HCT116 (cell line): ENCODE measurements around the gene LIG4. TPM values are rescaled to one million over a fixed set of nuclear protein-coding genes. Genes with fewer than 3 reads are reported as not detected.

ENCODE experiments used
- ATAC-seq: fragments of 200-7000 bp; cut with Tn5 transposase; 2 replicates; pipeline ENCODE4 v1.9.1; 2020; ENCODE audit warnings: mild to moderate bottlenecking, moderate library complexity
- BruUV-seq: library from RNA; stranded (reverse); fragments of 400-500 nt; replicated peaks from 2 replicates; lab custom pipeline; 2021; lab: Mats Ljungman, UMichigan
- CTCF ChIA-PET: fragments of 300-600 bp; sonication (Branson Sonifier 250); formaldehyde crosslinking; loops from one replicate; lab custom pipeline; 2021; ENCODE audit warnings: antibody characterized with exemption; lab: Charles Lee
- POLR2A ChIA-PET: fragments of 300-600, 350-600 bp; sonication (Branson Sonifier 250); formaldehyde crosslinking; loops from one replicate; lab custom pipeline; 2021; ENCODE audit warnings: antibody characterized with exemption; lab: Charles Lee
- RAD21 ChIA-PET, 2 experiments: fragments of 300-600 bp; sonication (Branson Sonifier 250); formaldehyde crosslinking; loops; one replicate each; lab custom pipeline; 2023; ENCODE audit warnings: low total read pairs in 2 of 2; ENCODE audit not compliant: uncharacterized antibody in 2 of 2, unreplicated experiment in 2 of 2, low non-redundant PET in 1 of 2; lab: Charles Lee
- DNase-seq: peaks from one replicate; pipeline ENCODE4 v3.0.0-alpha.2; 2010; ENCODE audit warnings: low read depth, low spot score
- H2AFZ ChIP-seq: fragments of 200-600 bp; shearing (Covaris generic), sonication (generic); 2 replicates; pipeline ENCODE4 v1.6.1; 2017; ENCODE audit warnings: low read depth, mixed run types, mixed read lengths, antibody characterized with exemption, low read length; ENCODE audit not compliant: poor library complexity, severe bottlenecking
- H3K27ac ChIP-seq: 2 replicates; pipeline ENCODE4 v1.5.1; 2012; ENCODE audit warnings: low read depth, low read length
- H3K27me3 ChIP-seq: fragments of 200-600 bp; sonication (generic); 2 replicates; pipeline ENCODE4 v1.6.1; 2016; ENCODE audit warnings: mixed run types, low read length, mixed read lengths; ENCODE audit not compliant: insufficient read depth
- H3K36me3 ChIP-seq, 2 experiments: fragments of 200-500 bp in 1 of 2; fragments of 200-600 bp in 1 of 2; sonication (Bioruptor generic) in 1 of 2; sonication (generic) in 1 of 2; 2 replicates each; pipeline versions ENCODE4 v1.5.1 to v1.6.1; 2014 to 2016; ENCODE audit warnings: low read length in 2 of 2, inconsistent platforms in 1 of 2, mixed read lengths in 1 of 2, mixed run types in 1 of 2; ENCODE audit not compliant: insufficient read depth in 2 of 2, control insufficient read depth in 1 of 2
- H3K4me1 ChIP-seq, 2 experiments: fragments of 200-600 bp in 1 of 2; sonication (generic) in 1 of 2; 2 replicates each; pipeline versions ENCODE4 v1.5.1 to v1.6.1; 2012 to 2017; ENCODE audit warnings: low read length in 2 of 2, inconsistent platforms in 1 of 2, mild to moderate bottlenecking in 1 of 2, mixed read lengths in 1 of 2, mixed run types in 1 of 2, moderate library complexity in 1 of 2; ENCODE audit not compliant: insufficient read depth in 2 of 2, control insufficient read depth in 1 of 2
- H3K4me2 ChIP-seq: fragments of 200-600 bp; sonication (generic); 2 replicates; pipeline ENCODE4 v1.6.1; 2017; ENCODE audit warnings: mixed run types, low read length, mixed read lengths
- H3K4me3 ChIP-seq, 2 experiments: fragments of 200-600 bp in 1 of 2; sonication (generic) in 1 of 2; replicated peaks in 1 of 2; 2 replicates each; pipeline ENCODE4 v1.5.1; 2011 to 2016; ENCODE audit warnings: low read length in 2 of 2, control low read depth in 1 of 2, low read depth in 1 of 2, mild to moderate bottlenecking in 1 of 2, mixed read lengths in 1 of 2, mixed run types in 1 of 2
- H3K79me2 ChIP-seq: fragments of 200-600 bp; sonication (generic); 2 replicates; pipeline ENCODE4 v1.6.1; 2017; ENCODE audit warnings: mild to moderate bottlenecking, mixed run types, low read length, moderate library complexity, mixed read lengths; ENCODE audit not compliant: insufficient read depth
- H3K9ac ChIP-seq: fragments of 200-600 bp; sonication (generic); 2 replicates; pipeline ENCODE4 v1.6.1; 2016; ENCODE audit warnings: low read length, mixed read lengths
- H3K9me2 ChIP-seq: fragments of 200-600 bp; sonication (generic), shearing (Covaris generic); 2 replicates; pipeline ENCODE4 v1.6.1; 2017; ENCODE audit warnings: mixed run types, mild to moderate bottlenecking, moderate library complexity; ENCODE audit not compliant: insufficient read depth
- H3K9me3 ChIP-seq, 2 experiments: fragments of 200-500 bp in 1 of 2; fragments of 200-600 bp in 1 of 2; sonication (Bioruptor generic) in 1 of 2; sonication (generic) in 1 of 2; 2 replicates each; pipeline ENCODE4 v1.6.1; 2014 to 2017; ENCODE audit warnings: low read length in 2 of 2, mixed read lengths in 2 of 2, inconsistent platforms in 1 of 2, low read depth in 1 of 2, mild to moderate bottlenecking in 1 of 2, mixed run types in 1 of 2, moderate library complexity in 1 of 2; ENCODE audit not compliant: control insufficient read depth in 1 of 2, insufficient read depth in 1 of 2
- H4K20me1 ChIP-seq: fragments of 200-600 bp; sonication (generic), shearing (Covaris generic); 2 replicates; pipeline ENCODE4 v1.6.1; 2017; ENCODE audit warnings: mixed run types, mild to moderate bottlenecking, moderate library complexity; ENCODE audit not compliant: insufficient read depth
- CBX3 ChIP-seq: IDR thresholded peaks from 2 replicates; pipeline ENCODE4 v1.6.1; 2012; ENCODE audit warnings: low read depth
- CEBPB ChIP-seq: IDR thresholded peaks from 2 replicates; pipeline ENCODE4 v1.6.1; 2012; ENCODE audit warnings: low read depth
- FOSL1 ChIP-seq: IDR thresholded peaks from 2 replicates; pipeline ENCODE4 v1.6.1; 2012; ENCODE audit warnings: low read depth
- JUND ChIP-seq: IDR thresholded peaks from 2 replicates; pipeline ENCODE4 v1.6.1; 2012
- POLR2AphosphoS5 ChIP-seq: IDR thresholded peaks from 2 replicates; pipeline ENCODE4 v1.6.1; 2011; ENCODE audit warnings: mild to moderate bottlenecking, low read depth, low read length, moderate library complexity
- SRF ChIP-seq: IDR thresholded peaks from 2 replicates; pipeline ENCODE4 v1.6.1; 2012; ENCODE audit warnings: low read depth
- TCF7L2 ChIP-seq: IDR thresholded peaks from 2 replicates; pipeline ENCODE4 v1.7.0; 2011; ENCODE audit warnings: borderline replicate concordance, inconsistent platforms; ENCODE audit not compliant: insufficient read depth, insufficient read length; ENCODE audit errors: extremely low read depth
- intact Hi-C: fragments of 100-400 bp; cut with micrococcal nuclease; formaldehyde crosslinking; loops from 2 replicates; pipeline ENCODE4 v1.10.0; 2022
- total RNA-seq: library from RNA; stranded (reverse); gene quantifications from one replicate; pipeline ENCODE4 v1.2.1, GENCODE V29; 2021; ENCODE audit not compliant: unreplicated experiment
- TF ChIP-seq, protein P1 (sequence below): IDR thresholded peaks from 2 replicates; pipeline ENCODE4 v1.6.1; 2012
- TF ChIP-seq, protein P2 (sequence below): IDR thresholded peaks from 2 replicates; pipeline ENCODE4 v1.6.1; 2012; ENCODE audit warnings: low read depth

Gene LIG4
- total RNA-seq, 1 experiment from 2014 or later = 7.4 TPM

- TF ChIP-seq, protein P1, sequence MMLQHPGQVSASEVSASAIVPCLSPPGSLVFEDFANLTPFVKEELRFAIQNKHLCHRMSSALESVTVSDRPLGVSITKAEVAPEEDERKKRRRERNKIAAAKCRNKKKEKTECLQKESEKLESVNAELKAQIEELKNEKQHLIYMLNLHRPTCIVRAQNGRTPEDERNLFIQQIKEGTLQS = no peak
- TF ChIP-seq TCF7L2 = peak; percentile 40
- TF ChIP-seq CBX3 = no peak
- no peak for TF ChIP-seq FOSL1
- TF ChIP-seq, all 23 proteins: peak for 7
Observed at GRCh38 chr13:108215436-108215835, at the start of gene LIG4 (continued).

- no peaks in the 10 kb centered on the region for H3K36me3 ChIP-seq
- RAD21 ChIA-PET = no interaction called here
- BruUV-seq = no TSS peak
- no peaks in the 10 kb centered on the region for H3K9me2 ChIP-seq
- H2AFZ ChIP-seq = no peak overlapping the region
- H3K79me2 ChIP-seq = no peaks in the 10 kb centered on the region
- no peak overlapping the region for H3K9ac ChIP-seq
- intact Hi-C loops = no loop called here
- POLR2A ChIA-PET = no interaction called here
- H3K27me3 ChIP-seq = no peaks in the 10 kb centered on the region
- DNase-seq = no peak
- ATAC-seq = no peak
- CTCF ChIA-PET = no interaction called here
- no peak overlapping the region for H3K4me2 ChIP-seq
- TF ChIP-seq CEBPB (no peak), CBX3 (no peak), POLR2AphosphoS5 (no peak), SRF (no peak), JUND (no peak), FOSL1 (no peak)
- TF ChIP-seq, protein P2, sequence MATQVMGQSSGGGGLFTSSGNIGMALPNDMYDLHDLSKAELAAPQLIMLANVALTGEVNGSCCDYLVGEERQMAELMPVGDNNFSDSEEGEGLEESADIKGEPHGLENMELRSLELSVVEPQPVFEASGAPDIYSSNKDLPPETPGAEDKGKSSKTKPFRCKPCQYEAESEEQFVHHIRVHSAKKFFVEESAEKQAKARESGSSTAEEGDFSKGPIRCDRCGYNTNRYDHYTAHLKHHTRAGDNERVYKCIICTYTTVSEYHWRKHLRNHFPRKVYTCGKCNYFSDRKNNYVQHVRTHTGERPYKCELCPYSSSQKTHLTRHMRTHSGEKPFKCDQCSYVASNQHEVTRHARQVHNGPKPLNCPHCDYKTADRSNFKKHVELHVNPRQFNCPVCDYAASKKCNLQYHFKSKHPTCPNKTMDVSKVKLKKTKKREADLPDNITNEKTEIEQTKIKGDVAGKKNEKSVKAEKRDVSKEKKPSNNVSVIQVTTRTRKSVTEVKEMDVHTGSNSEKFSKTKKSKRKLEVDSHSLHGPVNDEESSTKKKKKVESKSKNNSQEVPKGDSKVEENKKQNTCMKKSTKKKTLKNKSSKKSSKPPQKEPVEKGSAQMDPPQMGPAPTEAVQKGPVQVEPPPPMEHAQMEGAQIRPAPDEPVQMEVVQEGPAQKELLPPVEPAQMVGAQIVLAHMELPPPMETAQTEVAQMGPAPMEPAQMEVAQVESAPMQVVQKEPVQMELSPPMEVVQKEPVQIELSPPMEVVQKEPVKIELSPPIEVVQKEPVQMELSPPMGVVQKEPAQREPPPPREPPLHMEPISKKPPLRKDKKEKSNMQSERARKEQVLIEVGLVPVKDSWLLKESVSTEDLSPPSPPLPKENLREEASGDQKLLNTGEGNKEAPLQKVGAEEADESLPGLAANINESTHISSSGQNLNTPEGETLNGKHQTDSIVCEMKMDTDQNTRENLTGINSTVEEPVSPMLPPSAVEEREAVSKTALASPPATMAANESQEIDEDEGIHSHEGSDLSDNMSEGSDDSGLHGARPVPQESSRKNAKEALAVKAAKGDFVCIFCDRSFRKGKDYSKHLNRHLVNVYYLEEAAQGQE = no peak
- TF ChIP-seq, all 23 proteins: peak for 0
- H3K4me3 ChIP-seq = no peak overlapping the region
- H3K27ac ChIP-seq = no peak overlapping the region
- H3K4me1 ChIP-seq = no peaks in the 10 kb centered on the region
- no peaks in the 10 kb centered on the region for H4K20me1 ChIP-seq
- no peaks in the 10 kb centered on the region for H3K9me3 ChIP-seq
Observed at GRCh38 chr13:108263621-108264355, 48.5 kb upstream of the LIG4 start.
